WTC11 (cell line): ENCODE results near the gene ALDH9A1. TPM values are rescaled to one million over a fixed set of nuclear protein-coding genes. Genes with fewer than 3 reads are reported as not detected.

Source experiments
- ATAC-seq: fragments of 200-7000 bp; cut with Tn5 transposase; 2 replicates; pipeline ENCODE4 v1.10.0; 2021; ENCODE audit warnings: mild to moderate bottlenecking, moderate library complexity
- CTCF ChIA-PET: fragments of 300-600 bp; sonication (Branson Sonifier 250); formaldehyde crosslinking; loops from one replicate; lab custom pipeline; 2021; ENCODE audit warnings: antibody characterized with exemption; lab: Charles Lee
- POLR2A ChIA-PET: fragments of 350-600 bp; sonication (Branson Sonifier 250); formaldehyde crosslinking; loops from one replicate; lab custom pipeline; 2021; ENCODE audit warnings: antibody characterized with exemption; lab: Charles Lee
- DNase-seq: peaks from one replicate; pipeline ENCODE4 v3.0.0; 2021; ENCODE audit warnings: low spot score
- H3K27ac Mint-ChIP-seq: 2 replicates; pipeline ENCODE4 v1.8.0; 2021; ENCODE audit warnings: mixed read lengths
- H3K27me3 Mint-ChIP-seq: 2 replicates; pipeline ENCODE4 v1.8.0; 2021; ENCODE audit warnings: low read depth, mild to moderate bottlenecking, moderate library complexity, mixed read lengths
- H3K36me3 Mint-ChIP-seq: 2 replicates; pipeline ENCODE4 v1.8.0; 2021; ENCODE audit warnings: mixed read lengths
- H3K4me1 Mint-ChIP-seq: 2 replicates; pipeline ENCODE4 v1.8.0; 2022; ENCODE audit warnings: mixed read lengths
- H3K4me3 Mint-ChIP-seq: 2 replicates; pipeline ENCODE4 v1.8.0; 2021; ENCODE audit warnings: mild to moderate bottlenecking, moderate library complexity, mixed read lengths
- H3K9me3 Mint-ChIP-seq: 2 replicates; pipeline ENCODE4 v1.8.0; 2021; ENCODE audit warnings: mixed read lengths
- ATF1 ChIP-seq: sonication (generic); formaldehyde crosslinking; IDR thresholded peaks from 2 replicates; pipeline ENCODE4 v1.8.1; 2023; ENCODE audit warnings: mild to moderate bottlenecking, moderate library complexity, missing genetic modification reagents
- ATF2 ChIP-seq: sonication (generic); formaldehyde crosslinking; IDR thresholded peaks from 2 replicates; pipeline ENCODE4 v1.8.1; 2022; ENCODE audit warnings: low read depth, missing genetic modification reagents, borderline replicate concordance
- E2F1 ChIP-seq: sonication (generic); formaldehyde crosslinking; IDR thresholded peaks from 2 replicates; pipeline ENCODE4 v1.8.0; 2022; ENCODE audit warnings: mild to moderate bottlenecking, missing genetic modification reagents
- ELF4 ChIP-seq: sonication (generic); formaldehyde crosslinking; IDR thresholded peaks from 2 replicates; pipeline ENCODE4 v1.8.1; 2022; ENCODE audit warnings: low read depth, mild to moderate bottlenecking, moderate library complexity, missing genetic modification reagents
- FOXJ3 ChIP-seq: sonication (generic); formaldehyde crosslinking; IDR thresholded peaks from 2 replicates; pipeline ENCODE4 v1.9.0; 2021; ENCODE audit warnings: missing genetic modification reagents, mild to moderate bottlenecking, borderline replicate concordance
- FOXP4 ChIP-seq: sonication (generic); formaldehyde crosslinking; IDR thresholded peaks from 2 replicates; pipeline ENCODE4 v1.8.0; 2022; ENCODE audit warnings: mild to moderate bottlenecking, missing genetic modification reagents
- GTF2I ChIP-seq: fragments of 250-450 bp; sonication (Bioruptor Pico); conservative IDR thresholded peaks from 2 replicates; pipeline ENCODE4 v1.4.0; 2021; ENCODE audit warnings: mild to moderate bottlenecking
- HMGXB4 ChIP-seq: sonication (generic); formaldehyde crosslinking; IDR thresholded peaks from 2 replicates; pipeline ENCODE4 v1.8.1; 2023; ENCODE audit warnings: mild to moderate bottlenecking, moderate library complexity, missing genetic modification reagents
- IRF2 ChIP-seq: sonication (generic); formaldehyde crosslinking; IDR thresholded peaks from 2 replicates; pipeline ENCODE4 v1.8.0; 2022; ENCODE audit warnings: low read depth, missing genetic modification reagents, borderline replicate concordance
- MXD4 ChIP-seq: fragments of 250-450 bp; sonication (Bioruptor Pico); IDR thresholded peaks from 2 replicates; pipeline ENCODE4 v1.8.0; 2021; ENCODE audit warnings: mild to moderate bottlenecking, moderate library complexity, borderline replicate concordance
- OVOL2 ChIP-seq: fragments of 250-450 bp; sonication (Bioruptor Pico); IDR thresholded peaks from 2 replicates; pipeline ENCODE4 v1.9.0; 2021; ENCODE audit warnings: mild to moderate bottlenecking, borderline replicate concordance
- PRDM15 ChIP-seq: sonication (generic); formaldehyde crosslinking; IDR thresholded peaks from 2 replicates; pipeline ENCODE4 v1.8.0; 2022; ENCODE audit warnings: missing genetic modification reagents
- RORB ChIP-seq: fragments of 250-450 bp; sonication (Bioruptor Pico); IDR thresholded peaks from 2 replicates; pipeline ENCODE4 v1.9.0; 2021; ENCODE audit warnings: mild to moderate bottlenecking
- ZBTB21 ChIP-seq: sonication (generic); formaldehyde crosslinking; IDR thresholded peaks from 2 replicates; pipeline ENCODE4 v1.8.1; 2023; ENCODE audit warnings: mild to moderate bottlenecking, missing genetic modification reagents, borderline replicate concordance
- ZBTB43 ChIP-seq: sonication (generic); formaldehyde crosslinking; IDR thresholded peaks from 2 replicates; pipeline ENCODE4 v1.8.1; 2023; ENCODE audit warnings: mild to moderate bottlenecking, missing genetic modification reagents
- ZMAT4 ChIP-seq: fragments of 250-450 bp; sonication (Bioruptor Pico); IDR thresholded peaks from 2 replicates; pipeline ENCODE4 v1.9.0; 2021; ENCODE audit warnings: mild to moderate bottlenecking
- ZNF138 ChIP-seq: sonication (generic); formaldehyde crosslinking; conservative IDR thresholded peaks from 2 replicates; pipeline ENCODE4 v1.8.1; 2022; ENCODE audit warnings: mild to moderate bottlenecking, moderate library complexity, missing genetic modification reagents
- ZNF263 ChIP-seq: sonication (generic); formaldehyde crosslinking; IDR thresholded peaks from 2 replicates; pipeline ENCODE4 v1.8.1; 2022; ENCODE audit warnings: low read depth, mild to moderate bottlenecking, moderate library complexity, missing genetic modification reagents
- ZNF416 ChIP-seq: fragments of 250-450 bp; sonication (Bioruptor Pico); IDR thresholded peaks from 2 replicates; pipeline ENCODE4 v1.9.0; 2021; ENCODE audit warnings: mild to moderate bottlenecking, inconsistent platforms
- ZNF671 ChIP-seq: fragments of 250-450 bp; sonication (Bioruptor Pico); IDR thresholded peaks from 2 replicates; pipeline ENCODE4 v1.8.0; 2021; ENCODE audit warnings: mild to moderate bottlenecking
- total RNA-seq: library from RNA; stranded (reverse); gene quantifications from 3 replicates; pipeline ENCODE4 v1.2.3, GENCODE V29; 2021

ALDH9A1 gene
- total RNA-seq, 1 experiment from 2014 or later, result 51.9 TPM

GRCh38 chr1:165623624-165624023 lies 74.7 kb downstream of the ALDH9A1 start:
- no peaks in the 10 kb centered on the region for H3K36me3 Mint-ChIP-seq
- ATAC-seq, result no peak
- no peak for DNase-seq
- ChIA-PET POLR2A (no interaction called here), CTCF (no interaction called here)
- no peaks in the 10 kb centered on the region for H3K9me3 Mint-ChIP-seq
- H3K27me3 Mint-ChIP-seq, result no peaks in the 10 kb centered on the region; the same call in 1 of the 2 replicates
- peaks cover 5% of the 10 kb centered on the region for H3K4me1 Mint-ChIP-seq
- no peak overlapping the region for H3K4me3 Mint-ChIP-seq
- H3K27ac Mint-ChIP-seq, result no peak overlapping the region
- TF ChIP-seq RORB (CRISPR knock-in tag) (no peak), OVOL2 (no peak), HMGXB4 (CRISPR knock-in tag) (no peak), ATF2 (CRISPR knock-in tag) (no peak), PRDM15 (CRISPR knock-in tag) (no peak), ZNF263 (CRISPR knock-in tag) (no peak), MXD4 (CRISPR knock-in tag) (no peak), ZNF416 (CRISPR knock-in tag) (no peak), FOXJ3 (CRISPR knock-in tag) (no peak), ATF1 (no peak), ZNF671 (CRISPR knock-in tag) (no peak), ZBTB21 (CRISPR knock-in tag) (no peak), E2F1 (CRISPR knock-in tag) (no peak), IRF2 (CRISPR knock-in tag) (no peak), ZNF138 (CRISPR knock-in tag) (no peak), ZMAT4 (CRISPR knock-in tag) (no peak)

GRCh38 chr1:165619647-165620151 lies 78.7 kb downstream of the ALDH9A1 start:
- Mint-ChIP-seq H3K4me1 (peaks cover 17% of the 10 kb centered on the region), H3K27ac (no peak overlapping the region), H3K4me3 (no peak overlapping the region), H3K36me3 (peaks cover 6% of the 10 kb centered on the region; the same call in 1 of the 2 replicates), H3K9me3 (peaks cover 4% of the 10 kb centered on the region; the same call in 1 of the 2 replicates), H3K27me3 (0 out of 2 replicates have a peak, but pooled peaks cover 3% of the 10 kb centered on the region)
- ChIA-PET POLR2A (no interaction called here), CTCF (no interaction called here)
- TF ChIP-seq ZNF671 (CRISPR knock-in tag), result no peak
- TF ChIP-seq ZBTB43 (CRISPR knock-in tag), result no peak
- TF ChIP-seq FOXJ3 (CRISPR knock-in tag), result no peak
- no peak for TF ChIP-seq ZBTB21 (CRISPR knock-in tag)
- TF ChIP-seq FOXP4, result no peak
- no peak for TF ChIP-seq GTF2I (CRISPR knock-in tag)
- no peak for TF ChIP-seq ATF1
- no peak for TF ChIP-seq ELF4
- no peak for DNase-seq
- no peak for ATAC-seq
